GM18858 (cell line): ENCODE measurements around the gene JOSD1.
A peak's percentile ranks its signal among the peaks of the same experiment; 100 is the strongest.

Source experiments
- ATAC-seq: cut with Tn5 transposase; IDR thresholded peaks from one replicate; pipeline ENCODE4 v1.9.1; 2021; ENCODE audit not compliant: unreplicated experiment

JOSD1 gene

GRCh38 chr22:38700789-38701628 is at the start of gene JOSD1:
TSS of gene JOSD1 (minus strand) at chr22:38700943. CDS start at chr22:38699987, 956 bp downstream.
- peak; percentile 22 for ATAC-seq

GRCh38 chr22:38750104-38750503 is 49.4 kb upstream of the JOSD1 start:
- no peak for ATAC-seq

GRCh38 chr22:38748487-38749136 is 47.9 kb upstream of the JOSD1 start:
- ATAC-seq = no peak

DNA sequence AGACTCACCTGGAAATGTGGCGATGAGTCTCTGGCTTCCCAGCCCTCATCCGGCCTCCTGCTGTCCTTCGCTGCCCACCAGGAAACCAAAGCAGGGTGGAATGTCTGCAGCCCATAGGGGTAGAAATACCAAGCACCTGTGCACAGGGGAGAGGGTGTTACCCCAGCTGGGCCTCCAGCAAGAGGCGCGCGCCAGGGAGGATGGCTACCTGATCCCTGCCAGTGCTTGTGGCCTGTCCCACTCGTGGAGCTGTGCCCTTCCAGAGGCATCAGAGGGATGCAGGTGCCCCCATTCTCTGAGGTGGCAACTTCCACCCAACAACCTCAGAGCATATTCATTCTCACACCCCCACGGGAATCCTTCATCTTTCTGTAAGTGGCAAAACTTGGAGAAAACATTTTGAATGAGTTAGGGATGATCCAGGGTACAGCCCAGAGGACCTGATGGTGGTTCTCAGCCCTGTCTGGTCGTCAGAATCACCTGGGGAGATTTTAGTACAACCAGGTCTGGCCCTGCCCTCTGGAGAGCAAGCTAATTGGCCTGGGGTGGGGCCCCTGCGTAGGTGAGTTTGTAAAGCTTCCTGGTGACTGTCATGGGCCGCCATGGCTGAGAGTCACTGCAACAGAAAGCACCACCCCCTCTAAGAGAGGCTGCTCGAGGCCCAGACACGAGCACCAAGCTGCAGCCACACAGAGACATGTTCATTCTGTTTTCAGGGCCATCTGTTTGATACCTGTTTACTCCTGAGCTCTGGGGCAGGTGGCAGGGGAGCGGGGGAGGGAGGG is 45.1 kb upstream of the JOSD1 start:
- ATAC-seq = no peak

GRCh38 chr22:38744981-38745380 is 44.2 kb upstream of the JOSD1 start:
- no peak for ATAC-seq

DNA sequence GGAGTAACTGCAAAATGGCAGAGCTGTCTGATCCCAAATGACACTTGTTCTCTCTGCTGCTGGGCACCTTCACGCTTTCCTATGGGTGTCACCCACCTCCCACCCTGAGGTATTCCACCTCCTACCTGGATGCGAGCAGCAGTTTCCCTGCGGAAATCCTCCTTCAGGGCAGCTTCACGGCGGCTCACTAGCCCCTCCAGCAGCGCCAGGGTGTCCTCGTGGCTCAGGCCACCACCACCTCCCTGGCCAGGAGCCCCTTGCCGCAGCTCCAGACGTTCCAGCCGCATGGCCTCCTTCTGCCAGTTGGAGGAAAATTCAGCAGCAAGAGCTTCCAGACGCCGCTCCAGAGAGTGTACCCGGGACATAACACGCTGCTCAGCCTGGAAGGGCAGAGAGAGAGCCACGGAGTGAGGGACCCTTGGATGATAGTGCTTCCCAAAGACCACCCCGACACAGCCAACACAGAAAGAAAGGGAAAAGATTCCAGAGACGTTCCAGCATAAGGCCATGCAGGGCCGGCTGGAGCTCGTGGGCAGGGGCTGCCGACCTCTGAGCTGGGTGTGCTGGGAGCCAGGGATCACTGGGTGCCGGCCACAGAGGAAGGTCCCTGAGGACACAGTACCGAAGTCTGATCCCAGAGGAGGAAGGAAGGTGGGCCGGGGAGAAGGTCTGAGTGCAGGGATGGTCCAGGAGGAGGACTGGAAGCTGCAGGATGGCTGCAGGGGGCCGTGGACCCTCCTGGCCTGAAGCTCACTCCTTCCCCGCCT is 41.6 kb upstream of the JOSD1 start:
- ATAC-seq = no peak

DNA sequence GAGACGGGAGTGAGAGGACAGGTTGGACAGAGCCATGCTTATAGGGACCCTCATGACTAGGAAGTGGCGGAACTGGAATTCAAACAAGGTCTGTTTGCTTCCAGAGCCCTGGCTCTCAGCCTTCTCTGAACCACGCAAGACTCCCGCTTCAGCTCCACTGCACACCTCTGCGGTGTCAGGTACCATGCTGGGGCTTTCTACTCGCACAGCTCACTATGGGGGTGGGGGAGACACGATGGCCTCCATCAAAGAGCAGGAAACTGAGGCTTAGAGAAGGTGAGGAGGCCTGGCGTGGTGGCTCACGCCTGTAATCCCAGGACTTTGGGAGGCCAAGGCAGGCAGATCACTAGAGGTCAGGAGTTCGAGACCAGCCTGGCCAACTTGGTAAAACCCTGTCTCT is 40.8 kb upstream of the JOSD1 start:
- no peak for ATAC-seq

DNA sequence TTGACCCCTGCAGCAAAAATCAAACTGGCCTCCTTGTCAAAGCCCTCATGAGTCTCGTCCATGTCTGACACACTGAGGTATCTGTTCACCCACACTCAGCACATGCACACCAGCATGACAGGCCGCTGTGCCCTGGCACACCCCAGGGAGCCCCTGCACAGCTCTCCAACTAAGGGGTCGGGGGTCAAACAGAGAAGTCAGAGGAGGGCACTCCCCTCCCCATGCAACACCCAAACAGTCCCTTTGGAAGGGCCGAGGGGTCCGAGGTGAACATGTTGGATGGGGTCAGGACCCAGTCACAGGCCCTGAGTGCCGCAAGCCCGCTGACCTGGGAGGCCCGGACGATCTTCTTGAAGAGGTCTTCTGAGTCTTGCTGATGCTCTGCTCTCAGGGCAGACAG is 40.4 kb upstream of the JOSD1 start:
- ATAC-seq = no peak

DNA sequence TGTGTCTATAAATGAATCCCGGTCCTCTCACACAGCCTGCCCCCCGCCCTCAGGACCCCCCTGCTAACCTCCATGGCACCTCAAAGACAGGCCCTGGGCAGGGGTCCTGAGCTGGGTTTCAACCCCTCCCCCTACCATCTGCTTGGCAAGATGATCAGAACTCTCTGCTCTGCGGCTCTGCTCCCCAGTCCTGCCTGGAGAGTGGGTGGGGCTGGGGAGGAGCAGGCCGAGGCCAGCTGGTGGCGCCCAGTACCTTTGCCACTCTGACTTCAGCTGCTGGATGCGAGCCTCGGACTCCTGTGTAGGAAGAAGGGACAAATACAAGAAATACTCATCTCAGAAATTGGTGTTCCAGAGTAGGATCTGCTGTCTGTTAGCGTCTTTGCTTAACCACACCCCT is 40.0 kb upstream of the JOSD1 start:
- ATAC-seq = no peak

GRCh38 chr22:38740116-38740723 is 39.5 kb upstream of the JOSD1 start:
- ATAC-seq = no peak

GRCh38 chr22:38739300-38740055 is 38.7 kb upstream of the JOSD1 start:
- no peak for ATAC-seq

DNA sequence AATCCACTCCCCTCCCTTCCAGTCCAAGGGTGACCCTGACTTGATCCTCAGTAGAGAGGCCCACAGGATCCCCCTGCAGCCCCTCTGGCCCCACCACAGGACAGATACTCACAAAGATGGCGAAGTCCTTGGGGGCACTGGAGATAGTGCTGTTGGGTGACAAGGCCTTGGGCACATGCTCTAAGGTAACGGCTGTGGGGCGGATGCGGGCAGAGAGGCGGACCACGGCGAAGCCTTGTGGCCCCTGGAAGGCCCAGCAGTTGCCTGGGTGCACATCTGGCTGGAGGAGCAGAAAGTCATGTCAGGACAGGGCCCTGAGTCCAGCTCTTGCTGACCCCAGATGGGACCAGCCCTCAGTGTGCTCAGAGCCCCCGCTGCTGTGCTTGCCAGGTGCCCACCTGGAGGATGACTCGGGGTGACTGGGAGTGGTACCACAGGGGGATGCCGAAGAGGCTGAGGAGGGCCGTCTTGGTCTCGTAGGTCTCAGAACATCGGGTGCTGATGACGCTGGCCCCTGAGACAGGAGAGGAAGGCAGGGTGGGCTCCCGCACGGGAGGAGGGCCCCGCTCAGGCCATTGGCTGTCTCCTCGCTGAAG is 37.8 kb upstream of the JOSD1 start:
- ATAC-seq = no peak

- no peak for ATAC-seq
These were observed 36.7 kb upstream of the JOSD1 start for GRCh38 chr22:38737302-38738060.

GRCh38 chr22:38736257-38736570 is 35.5 kb upstream of the JOSD1 start:
- no peak for ATAC-seq

DNA sequence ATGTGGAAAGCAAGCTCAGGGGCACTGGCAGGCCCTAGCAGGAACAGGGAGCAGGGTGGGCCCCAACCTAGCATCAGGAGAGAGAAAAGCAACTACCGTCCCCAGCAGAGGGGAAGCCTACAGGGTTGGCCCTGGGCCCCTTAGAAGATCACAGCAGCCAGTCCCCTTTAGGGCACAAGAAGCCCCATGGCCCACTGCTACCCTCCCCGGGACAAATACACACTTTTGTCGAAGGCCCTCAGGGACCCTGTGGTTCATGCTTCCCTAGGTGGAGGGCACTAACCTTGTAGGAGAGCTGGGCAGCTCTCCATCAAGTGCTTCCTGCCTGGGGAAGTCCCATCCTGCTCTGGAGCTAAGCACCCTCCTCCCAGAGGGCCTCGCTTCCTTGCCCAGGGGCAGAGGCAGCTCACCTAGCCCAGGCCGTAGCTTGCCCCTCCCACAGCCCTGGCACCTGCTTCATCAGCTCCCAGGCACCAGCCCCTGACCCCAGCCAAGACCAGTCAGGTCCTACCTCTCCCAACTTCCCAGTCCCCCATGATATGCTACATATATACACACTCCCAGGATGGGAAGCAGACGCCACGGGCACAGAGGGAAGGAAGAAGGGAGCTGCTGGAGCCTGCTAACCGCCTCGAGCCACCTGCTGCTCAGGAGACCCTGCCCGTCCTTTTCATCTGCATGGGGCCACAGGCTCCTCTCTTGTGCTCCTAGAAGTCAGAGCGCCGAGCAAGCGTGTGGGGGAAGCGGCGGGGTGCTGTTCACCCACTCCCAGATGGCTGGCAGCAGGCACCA is 34.9 kb upstream of the JOSD1 start:
- ATAC-seq = no peak

GRCh38 chr22:38735126-38735464 is 34.4 kb upstream of the JOSD1 start:
- ATAC-seq = no peak

- no peak for ATAC-seq
These were observed 33.8 kb upstream of the JOSD1 start for GRCh38 chr22:38734421-38735100.
